NT2/D1 (cell line): Measurements from ENCODE around the gene ATP6V0C.

Source experiments
- DNase-seq: peaks from one replicate; pipeline ENCODE4 v3.0.0-alpha.2; 2011; ENCODE audit warnings: low read depth, low spot score
- H3K27me3 ChIP-seq: 2 replicates; pipeline ENCODE4 v1.6.0; 2011; ENCODE audit warnings: mild to moderate bottlenecking; ENCODE audit not compliant: insufficient read length, insufficient read depth
- H3K36me3 ChIP-seq: 2 replicates; pipeline ENCODE4 v1.6.1; 2011; ENCODE audit warnings: mild to moderate bottlenecking, low read length, mixed read lengths; ENCODE audit not compliant: insufficient read depth, insufficient read length
- H3K4me1 ChIP-seq: 2 replicates; pipeline ENCODE4 v1.5.1; 2011; ENCODE audit not compliant: insufficient read depth, insufficient read length
- H3K4me3 ChIP-seq: 2 replicates; pipeline ENCODE4 v1.5.1; 2011; ENCODE audit warnings: low read depth; ENCODE audit not compliant: insufficient read length
- H3K9ac ChIP-seq: 2 replicates; pipeline ENCODE4 v1.6.0; 2011; ENCODE audit warnings: low read depth; ENCODE audit not compliant: insufficient read length
- H3K9me3 ChIP-seq: 2 replicates; pipeline ENCODE4 v1.5.1; 2011; ENCODE audit warnings: mild to moderate bottlenecking, low read length; ENCODE audit not compliant: insufficient read depth
- SUZ12 ChIP-seq: IDR thresholded peaks from 2 replicates; pipeline ENCODE4 v1.6.1; 2011; ENCODE audit not compliant: insufficient read length, insufficient read depth; ENCODE audit errors: extremely low read depth
- YY1 ChIP-seq: IDR thresholded peaks from 2 replicates; pipeline ENCODE4 v1.6.1; 2011; ENCODE audit not compliant: insufficient read length, insufficient read depth
- ZNF274 ChIP-seq: IDR thresholded peaks from 2 replicates; pipeline ENCODE4 v1.6.1; 2011; ENCODE audit warnings: mild to moderate bottlenecking, low read depth, low read length

The ATP6V0C gene

GRCh38 chr16:2482708-2483534, 30.8 kb upstream of the ATP6V0C start:
- Histone ChIP-seq H3K36me3 (peaks cover 2% of the 10 kb centered on the region), H3K9me3 (no peaks in the 10 kb centered on the region), H3K4me1 (peaks cover 12% of the 10 kb centered on the region), H3K9ac (no peak overlapping the region), H3K4me3 (no peak overlapping the region), H3K27me3 (no peaks in the 10 kb centered on the region)
- TF ChIP-seq YY1, result no peak
- TF ChIP-seq ZNF274, result no peak
- TF ChIP-seq SUZ12, result no peak
- DNase-seq, result no peak

- Histone ChIP-seq H3K36me3 (peaks cover under 1% of the 10 kb centered on the region), H3K27me3 (no peaks in the 10 kb centered on the region), H3K9me3 (no peaks in the 10 kb centered on the region), H3K4me3 (no peak overlapping the region), H3K4me1 (peaks cover 15% of the 10 kb centered on the region), H3K9ac (no peak overlapping the region)
- TF ChIP-seq SUZ12, result no peak
- no peak for DNase-seq
Observed at GRCh38 chr16:2483939-2484897, 29.5 kb upstream of the ATP6V0C start.

- Histone ChIP-seq H3K4me3 (no peak overlapping the region), H3K36me3 (peaks cover 2% of the 10 kb centered on the region), H3K27me3 (no peaks in the 10 kb centered on the region), H3K9me3 (no peaks in the 10 kb centered on the region), H3K9ac (no peak overlapping the region), H3K4me1 (peaks cover 15% of the 10 kb centered on the region)
- DNase-seq, result no peak
- TF ChIP-seq SUZ12, result no peak
- TF ChIP-seq ZNF274, result no peak
- no peak for TF ChIP-seq YY1
Observed at GRCh38 chr16:2484898-2485508, 28.7 kb upstream of the ATP6V0C start.

GRCh38 chr16:2485811-2486507, 27.8 kb upstream of the ATP6V0C start:
- Histone ChIP-seq H3K9me3 (no peaks in the 10 kb centered on the region), H3K27me3 (no peaks in the 10 kb centered on the region), H3K4me1 (peaks cover 15% of the 10 kb centered on the region), H3K4me3 (no peak overlapping the region), H3K36me3 (peaks cover 6% of the 10 kb centered on the region), H3K9ac (peak overlapping the region; percentile 34)
- DNase-seq, result no peak
- no peak for TF ChIP-seq YY1
- TF ChIP-seq SUZ12, result no peak
- TF ChIP-seq ZNF274, result no peak

GRCh38 chr16:2486645-2487516, 26.9 kb upstream of the ATP6V0C start:
- peaks cover 15% of the 10 kb centered on the region for H3K4me1 ChIP-seq
- H3K27me3 ChIP-seq, result no peaks in the 10 kb centered on the region
- H3K9ac ChIP-seq, result peak overlapping the region; percentile 34
- no peak for DNase-seq
- TF ChIP-seq SUZ12, result no peak
- no peak for TF ChIP-seq YY1
- TF ChIP-seq ZNF274, result no peak
- no peak overlapping the region for H3K4me3 ChIP-seq
- H3K9me3 ChIP-seq, result no peaks in the 10 kb centered on the region
- peaks cover 6% of the 10 kb centered on the region for H3K36me3 ChIP-seq

- no peak for TF ChIP-seq SUZ12
- TF ChIP-seq YY1, result no peak
- TF ChIP-seq ZNF274, result no peak
- Histone ChIP-seq H3K9ac (peak overlapping the region; percentile 36), H3K36me3 (peaks cover 6% of the 10 kb centered on the region), H3K4me3 (no peak overlapping the region), H3K27me3 (no peaks in the 10 kb centered on the region), H3K9me3 (no peaks in the 10 kb centered on the region), H3K4me1 (peaks cover 15% of the 10 kb centered on the region)
- no peak for DNase-seq
Observed at GRCh38 chr16:2487517-2487842, 26.3 kb upstream of the ATP6V0C start.
